GM21526 (cell line): ENCODE measurements around the gene MIF4GD.

Source experiments
- ATAC-seq: cut with Tn5 transposase; IDR thresholded peaks from one replicate; pipeline ENCODE4 v1.9.1; 2021; ENCODE audit warnings: moderate library complexity; ENCODE audit not compliant: unreplicated experiment, low FRiP score

Gene MIF4GD

DNA sequence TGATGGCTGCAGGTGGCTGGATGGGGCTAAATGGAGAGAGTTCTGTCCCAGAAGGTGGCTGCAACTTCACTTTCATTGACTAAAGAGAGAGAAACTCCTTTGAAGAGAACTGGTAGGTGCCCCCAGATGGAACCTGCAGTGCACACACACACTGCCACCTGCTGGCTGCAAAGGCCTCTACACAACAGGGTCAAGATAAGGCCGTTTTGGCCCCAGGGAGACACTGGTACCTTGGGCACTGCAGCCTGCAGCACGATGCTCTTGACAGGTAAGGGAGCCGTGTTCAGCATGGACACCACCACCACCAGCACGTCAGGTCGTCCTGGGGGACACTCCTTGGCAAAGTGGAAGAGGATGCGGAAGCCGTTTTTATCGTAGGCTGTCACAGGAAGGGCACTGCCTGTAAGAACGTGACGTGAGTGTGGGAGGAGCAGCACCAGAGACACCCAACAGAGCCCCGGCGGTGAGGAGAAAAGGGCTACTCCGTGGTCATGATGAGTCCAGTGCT lies 32.3 kb downstream of the MIF4GD start:
- ATAC-seq, result no peak

DNA sequence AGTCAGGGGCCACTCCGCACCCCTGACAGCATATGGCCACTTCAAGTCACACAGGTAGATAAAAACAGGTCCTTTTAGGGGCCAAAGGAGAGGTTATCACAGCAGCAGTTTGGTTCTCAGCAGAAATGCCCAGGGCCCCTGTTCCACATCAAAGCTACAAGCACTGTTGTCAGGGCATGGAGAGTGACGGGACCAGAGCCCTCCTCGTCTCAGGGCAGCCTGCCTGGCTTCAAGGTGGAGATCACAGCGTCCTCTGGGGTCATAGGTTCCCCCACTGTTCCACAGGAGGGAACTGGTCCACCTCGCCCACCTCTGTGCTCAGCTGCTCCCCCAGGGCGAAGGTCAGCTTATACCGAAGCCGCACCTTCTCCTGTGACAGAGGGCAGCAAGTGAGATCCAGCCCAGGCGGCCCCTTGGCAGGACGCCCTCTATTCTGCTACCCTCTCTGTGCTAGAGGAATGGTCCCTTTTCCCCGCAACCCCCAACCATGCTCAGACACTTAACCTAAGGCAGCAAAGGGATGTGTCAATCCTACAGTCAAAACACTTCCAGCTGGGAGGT lies 32.9 kb downstream of the MIF4GD start:
- ATAC-seq, result no peak

DNA sequence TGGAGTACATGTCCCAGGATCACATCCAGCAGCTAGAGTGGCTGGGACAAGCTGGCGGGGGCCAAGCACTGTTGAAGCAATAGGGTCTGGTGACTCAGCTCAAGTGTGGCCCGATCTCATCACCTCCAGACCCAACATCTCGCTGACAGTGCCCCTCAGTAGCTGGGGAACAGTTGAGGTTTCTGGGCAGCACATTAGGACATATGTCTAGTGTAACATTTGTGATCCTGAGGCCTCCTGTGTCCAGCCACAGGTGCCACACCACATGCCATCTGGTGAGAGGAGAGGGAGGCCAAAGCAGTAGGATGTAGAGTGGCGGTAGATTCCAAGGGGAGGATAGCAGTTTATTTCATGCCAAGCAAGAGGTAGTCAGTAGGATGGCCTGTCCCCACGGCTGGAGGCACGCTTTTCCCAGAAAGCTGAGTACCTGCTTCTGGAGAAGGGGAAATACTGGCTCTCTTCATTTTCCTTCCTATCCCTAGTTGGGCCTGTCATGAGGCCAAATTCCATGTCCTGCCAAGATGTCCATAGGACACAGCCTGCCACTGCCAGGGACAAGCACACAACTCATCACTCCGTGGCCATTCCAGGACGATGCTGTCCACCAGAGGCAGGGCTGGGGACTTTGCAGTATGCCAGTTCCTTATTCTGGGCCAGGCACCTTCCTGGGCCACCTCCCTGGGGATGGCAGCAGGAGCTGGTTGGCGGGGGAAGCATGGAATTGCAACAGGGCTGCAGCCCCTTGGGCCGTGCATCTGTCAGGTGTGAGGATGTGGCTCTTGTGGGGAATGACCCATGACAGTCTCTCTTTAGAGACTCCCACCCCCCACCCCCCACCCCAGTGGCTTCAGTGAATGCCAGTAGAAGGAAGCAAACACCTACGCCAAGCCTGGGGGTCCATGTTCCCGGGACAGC lies 33.7 kb downstream of the MIF4GD start:
- no peak for ATAC-seq

DNA sequence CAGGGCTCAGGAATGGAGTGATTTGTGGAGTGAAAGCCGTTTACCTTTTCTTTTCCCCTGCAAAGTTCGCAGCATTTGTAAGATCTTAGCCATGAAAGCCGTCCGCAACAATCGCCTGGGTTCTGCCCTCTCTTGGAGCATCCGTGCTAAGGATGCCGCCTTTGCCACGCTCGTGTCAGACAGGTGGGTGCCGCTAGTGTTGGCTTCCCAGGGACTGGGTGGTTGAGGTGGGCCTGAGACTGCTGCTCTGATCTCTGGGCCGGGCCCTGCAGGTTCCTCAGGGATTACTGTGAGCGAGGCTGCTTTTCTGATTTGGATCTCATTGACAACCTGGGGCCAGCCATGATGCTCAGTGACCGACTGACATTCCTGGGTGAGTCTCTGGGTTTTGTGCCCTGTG lies 38.2 kb downstream of the MIF4GD start:
- ATAC-seq, result no peak

DNA sequence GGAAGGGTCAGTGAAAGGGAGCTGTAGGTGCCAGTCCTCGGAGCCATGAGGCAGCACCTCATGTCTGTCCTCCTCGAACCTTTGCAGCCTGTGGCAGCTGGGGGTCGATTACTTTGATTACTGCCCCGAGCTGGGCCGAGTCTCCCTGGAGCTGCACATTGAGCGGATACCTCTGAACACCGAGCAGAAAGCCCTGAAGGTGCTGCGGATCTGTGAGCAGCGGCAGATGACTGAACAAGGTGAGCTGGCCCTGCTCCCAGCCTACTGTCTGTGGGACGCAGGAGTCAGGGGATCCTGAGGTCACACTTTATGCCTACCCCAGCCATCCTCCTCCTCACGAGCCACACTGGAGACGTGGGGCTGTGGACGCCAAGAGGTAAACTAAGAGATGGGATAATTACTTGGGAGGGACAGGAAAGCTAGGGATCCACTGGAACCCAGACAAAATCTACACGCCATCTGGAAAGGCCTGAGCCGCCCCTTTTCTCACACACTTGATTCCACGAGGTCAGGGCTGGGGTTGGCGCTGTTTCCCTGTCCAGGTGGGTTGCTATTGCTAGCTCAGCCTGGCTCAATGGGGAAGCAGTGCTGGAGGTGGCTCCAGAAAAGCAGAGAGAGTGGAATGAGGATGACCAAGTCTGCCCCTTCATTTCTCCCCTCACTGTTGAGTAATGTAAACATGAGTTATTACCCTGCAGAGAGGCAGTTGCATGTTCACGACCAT lies 39.1 kb downstream of the MIF4GD start:
- ATAC-seq, result no peak

DNA sequence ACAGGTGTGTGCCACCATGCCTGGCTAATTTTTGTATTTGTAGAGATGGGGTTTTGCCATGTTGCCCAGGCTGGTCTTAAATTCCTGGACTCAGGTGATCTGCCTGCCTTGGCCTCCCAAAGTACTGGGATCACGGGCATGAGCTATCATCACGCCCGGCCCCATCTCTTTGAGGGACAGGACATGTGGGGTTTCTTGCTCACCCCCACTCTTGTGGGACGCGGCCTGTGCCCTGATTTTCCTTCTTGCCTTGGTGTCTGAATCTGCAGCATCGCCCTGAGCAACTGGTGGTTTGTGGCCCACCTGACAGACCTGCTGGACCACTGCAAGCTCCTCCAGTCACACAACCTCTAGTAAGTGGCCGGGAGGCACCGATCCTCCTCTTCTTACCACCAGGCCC lies 40.0 kb downstream of the MIF4GD start:
- no peak for ATAC-seq

DNA sequence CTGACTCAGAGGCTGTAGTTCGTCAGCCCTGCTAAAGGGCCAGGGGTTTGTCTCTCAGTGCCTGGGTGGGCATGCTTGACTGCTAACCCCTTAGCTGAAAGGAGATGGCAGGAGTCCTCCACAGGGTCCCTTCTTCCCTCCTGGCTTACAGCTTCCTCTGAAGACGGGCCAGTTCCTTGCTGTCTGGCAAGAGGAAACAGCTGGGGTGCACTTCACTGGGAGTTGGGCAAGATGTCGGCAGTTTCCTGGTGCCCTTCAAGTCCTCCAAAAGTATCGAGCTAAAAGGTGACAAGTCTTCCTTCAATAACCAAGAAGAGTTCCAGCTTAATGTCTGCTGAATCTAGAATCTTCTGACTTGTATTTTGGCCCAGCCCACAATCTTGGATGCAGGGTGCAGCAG lies 42.2 kb downstream of the MIF4GD start:
- no peak for ATAC-seq

DNA sequence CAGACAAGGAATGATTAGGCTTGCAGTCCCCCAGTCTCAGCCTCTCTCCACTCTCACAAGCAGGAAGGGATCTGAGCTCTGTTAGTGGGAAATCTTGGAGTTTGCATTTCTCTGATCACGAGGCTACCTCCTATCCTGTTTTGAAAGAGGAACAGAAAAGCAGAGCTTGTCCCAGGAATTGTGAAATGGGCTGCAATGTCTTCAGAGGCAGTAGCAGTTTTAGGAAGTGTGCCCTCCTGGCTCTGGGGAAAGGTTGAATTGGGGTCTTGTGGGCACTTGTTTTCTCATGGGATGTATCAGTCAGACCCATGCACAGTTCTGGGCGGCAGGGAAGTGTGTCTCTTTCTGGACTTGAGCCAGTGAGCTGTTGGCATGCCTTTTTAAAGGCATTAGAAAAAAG lies 42.7 kb downstream of the MIF4GD start:
- ATAC-seq, result no peak

DNA sequence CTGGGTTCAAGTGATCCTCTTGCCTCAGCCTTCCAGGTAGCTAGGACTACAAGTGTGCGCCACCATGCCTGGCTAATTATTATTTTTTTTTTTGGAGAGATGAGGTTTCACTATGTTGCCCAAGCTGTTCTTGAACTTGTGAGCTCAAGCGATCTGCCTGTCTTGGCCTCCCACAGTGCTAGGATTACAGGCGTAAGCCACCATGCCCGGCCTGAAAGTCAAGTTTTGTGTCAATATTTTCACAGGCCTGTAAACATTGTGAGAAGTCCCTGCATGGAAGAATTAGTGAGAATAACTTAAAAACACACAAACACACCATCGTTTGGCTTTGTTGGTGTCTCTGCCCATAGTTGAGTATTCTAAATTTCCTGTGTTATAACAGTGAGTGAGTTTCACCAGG lies 43.3 kb downstream of the MIF4GD start:
- ATAC-seq, result no peak

DNA sequence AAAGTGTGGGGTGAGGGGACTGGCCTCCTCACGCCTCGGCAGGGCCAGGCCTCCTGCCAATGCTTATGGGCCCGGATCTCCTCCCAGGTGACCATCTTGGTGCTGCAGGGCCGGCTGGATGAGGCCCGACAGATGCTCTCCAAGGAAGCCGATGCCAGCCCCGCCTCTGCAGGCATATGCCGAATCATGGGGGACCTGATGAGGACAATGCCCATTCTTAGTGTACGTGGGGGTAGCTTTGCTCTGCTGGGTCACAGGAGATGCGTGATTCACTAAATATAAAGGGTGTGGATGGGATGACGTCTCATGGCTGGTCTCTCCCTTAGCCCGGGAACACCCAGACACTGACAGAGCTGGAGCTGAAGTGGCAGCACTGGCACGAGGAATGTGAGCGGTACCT lies 46.0 kb downstream of the MIF4GD start:
- ATAC-seq, result no peak

DNA sequence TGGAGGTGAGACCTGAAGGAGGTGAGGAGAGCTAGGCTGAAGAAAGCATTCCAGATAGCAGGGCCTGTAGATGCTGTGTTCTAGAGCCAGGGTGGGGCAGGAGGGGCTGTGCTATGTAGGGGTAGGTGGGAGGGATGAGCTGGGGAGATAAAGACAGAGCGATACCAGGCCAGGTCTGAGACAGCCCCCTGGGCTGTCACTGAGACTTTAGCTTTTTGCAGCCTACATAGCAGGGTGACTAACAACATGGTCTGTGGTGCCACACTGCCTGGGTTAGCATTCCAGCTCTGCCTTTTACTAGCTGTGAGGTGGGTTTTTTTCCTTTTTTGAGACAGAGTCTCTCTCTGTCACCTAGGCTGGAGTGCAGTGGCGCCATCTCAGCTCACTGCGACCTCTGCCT lies 51.2 kb downstream of the MIF4GD start:
- no peak for ATAC-seq

DNA sequence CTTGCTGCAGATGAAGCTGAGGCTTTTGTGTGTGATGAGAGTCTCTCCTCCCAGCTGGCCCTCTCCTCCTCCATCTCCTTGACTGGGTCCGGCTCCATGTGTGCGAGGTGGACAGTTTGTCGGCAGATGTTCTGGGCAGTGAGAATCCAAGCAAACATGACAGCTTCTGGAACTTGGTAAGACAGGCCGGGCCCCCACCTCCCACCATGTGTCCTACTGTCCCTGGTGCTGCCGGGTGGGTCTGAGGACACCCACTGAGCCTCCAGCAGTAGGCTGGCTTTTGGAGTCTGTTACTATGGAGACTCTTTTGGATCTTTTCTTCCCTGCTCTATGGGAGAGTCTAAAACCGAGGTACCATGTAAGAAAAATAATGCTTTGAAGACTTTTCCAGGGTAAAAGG lies 52.9 kb downstream of the MIF4GD start:
- ATAC-seq, result no peak
